HG02840 (cell line): ENCODE data around the gene DEAF1.
"Not testable (repeated sequence)": the region's sequence is repeated elsewhere in the genome, so short reads cannot be mapped to it uniquely, and the experiment has no call there.

Source experiments
- ATAC-seq: cut with Tn5 transposase; IDR thresholded peaks from one replicate; pipeline ENCODE4 v1.9.1; 2021; ENCODE audit warnings: mild to moderate bottlenecking, moderate library complexity, moderate number of reproducible peaks; ENCODE audit not compliant: unreplicated experiment, low FRiP score

The DEAF1 gene

DNA sequence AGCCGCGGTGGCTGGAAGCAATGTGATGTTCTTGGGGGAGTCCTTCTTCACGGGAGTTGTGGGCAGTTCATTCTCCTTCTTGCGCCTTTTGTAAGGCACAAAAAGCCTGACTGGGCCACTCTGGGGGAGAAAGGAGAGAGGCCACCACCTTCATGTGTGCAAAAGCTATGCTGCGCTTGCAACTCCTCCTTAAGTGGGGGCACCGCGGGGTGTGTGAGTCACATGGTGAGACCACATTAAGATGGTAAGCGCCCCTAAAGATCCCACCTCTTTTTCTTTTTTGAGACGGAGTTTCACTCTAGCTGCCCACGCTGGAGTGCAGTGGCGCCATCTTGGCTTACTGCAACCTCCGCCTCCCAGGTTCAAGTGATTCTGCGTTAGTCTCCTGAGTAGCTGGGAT, 14.1 kb downstream of the DEAF1 start:
- ATAC-seq, result no peak

- ATAC-seq, result no peak
These were observed 14.5 kb downstream of the DEAF1 start for GRCh38 chr11:680476-680875.

GRCh38 chr11:679271-680207, 15.5 kb downstream of the DEAF1 start:
- no peak for ATAC-seq

- no peak for ATAC-seq
These were observed 16.7 kb downstream of the DEAF1 start for GRCh38 chr11:678297-678696.

DNA sequence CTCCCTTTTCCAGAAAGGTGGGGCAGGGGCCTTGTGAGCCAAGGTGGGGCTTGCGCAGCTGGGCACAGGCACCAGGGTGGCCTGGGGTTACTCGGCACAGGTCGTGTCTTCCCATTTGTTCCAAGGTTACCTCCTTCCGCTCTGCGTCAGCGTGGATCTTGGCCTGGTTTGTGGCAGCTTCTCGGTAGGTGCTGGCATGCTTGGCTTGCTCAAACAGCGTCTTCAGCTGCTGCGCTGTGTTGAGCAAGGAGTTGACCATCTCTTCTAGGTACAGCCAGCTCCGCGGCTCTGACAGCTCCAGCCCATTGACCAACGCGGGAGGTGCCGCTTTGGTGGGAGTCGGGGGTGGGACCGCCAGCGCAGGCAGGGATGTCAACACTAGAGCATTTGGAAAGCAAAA, 20.6 kb downstream of the DEAF1 start:
- ATAC-seq, result no peak

DNA sequence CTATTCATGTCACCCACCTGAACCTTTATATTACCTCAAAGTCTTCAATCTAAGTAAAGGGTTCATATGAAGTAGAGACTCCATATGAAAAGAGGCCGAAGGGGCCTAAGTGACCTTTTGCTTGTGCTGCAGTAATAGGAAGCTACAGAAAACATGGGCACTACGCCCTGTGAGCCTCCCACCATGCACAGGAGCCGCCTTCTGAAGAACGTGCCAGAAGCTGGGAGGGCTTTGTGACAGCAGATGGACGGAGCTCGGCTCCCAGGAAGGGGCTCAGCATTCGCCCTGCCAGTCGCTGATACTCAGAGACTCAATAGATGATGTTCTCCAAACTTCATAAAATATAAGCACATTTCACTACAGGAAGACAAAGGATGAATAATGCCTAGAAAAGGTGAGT, 21.2 kb downstream of the DEAF1 start:
- no peak for ATAC-seq

- ATAC-seq, result no peak
These were observed 29.2 kb downstream of the DEAF1 start for GRCh38 chr11:665704-666281.

GRCh38 chr11:665062-665703, 29.8 kb downstream of the DEAF1 start:
- no peak for ATAC-seq

GRCh38 chr11:662689-663274, 32.2 kb downstream of the DEAF1 start:
- ATAC-seq, result no peak

- no peak for ATAC-seq
These were observed 34.2 kb downstream of the DEAF1 start for GRCh38 chr11:660681-661444.

DNA sequence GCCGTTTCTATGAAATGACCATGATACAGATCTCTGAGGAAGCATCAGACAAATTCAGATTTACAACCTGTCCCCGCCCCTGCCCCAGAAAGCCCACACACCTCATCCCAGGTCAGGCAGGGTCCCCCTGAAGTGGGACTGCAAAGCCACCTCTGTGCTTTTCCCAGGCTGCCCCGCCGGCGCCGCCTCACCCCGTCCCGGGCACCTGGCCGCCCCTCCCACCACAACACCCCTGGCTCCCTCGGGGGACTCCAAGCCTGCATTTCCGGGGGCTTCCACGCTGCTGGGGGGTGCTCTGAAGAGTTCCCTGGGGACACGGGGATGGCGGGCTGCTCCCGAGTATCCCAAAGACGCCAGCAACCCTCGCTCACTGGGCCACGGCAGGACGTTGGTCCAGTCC, 34.7 kb downstream of the DEAF1 start:
- no peak for ATAC-seq

DNA sequence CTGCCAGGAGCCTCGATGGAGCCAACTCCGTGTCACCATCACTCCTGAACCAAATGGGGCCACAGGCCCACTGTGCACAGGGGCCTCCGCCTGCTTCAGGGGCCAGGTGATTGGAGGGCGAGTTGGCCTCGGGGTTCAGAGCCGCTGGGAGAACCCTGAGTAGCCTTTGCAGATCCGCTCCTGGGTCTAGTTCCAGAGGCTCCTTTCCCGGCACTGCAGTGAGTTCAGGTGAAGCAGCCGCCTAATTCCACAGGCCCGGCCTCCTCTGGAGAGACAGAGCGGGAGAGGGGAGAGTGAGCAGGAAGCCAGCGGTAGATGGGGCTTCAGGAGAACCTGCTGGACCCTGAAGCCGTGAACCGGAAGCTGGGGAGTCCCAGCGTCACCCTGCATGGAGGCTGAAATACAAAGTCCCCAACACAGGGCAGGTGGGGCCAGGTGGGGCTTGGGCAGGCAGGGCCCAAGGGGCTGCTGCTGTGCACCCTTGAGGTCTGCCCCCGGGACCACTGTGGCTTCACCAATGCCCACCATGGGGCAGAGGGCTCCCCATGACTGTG, 35.4 kb downstream of the DEAF1 start:
- no peak for ATAC-seq

DNA sequence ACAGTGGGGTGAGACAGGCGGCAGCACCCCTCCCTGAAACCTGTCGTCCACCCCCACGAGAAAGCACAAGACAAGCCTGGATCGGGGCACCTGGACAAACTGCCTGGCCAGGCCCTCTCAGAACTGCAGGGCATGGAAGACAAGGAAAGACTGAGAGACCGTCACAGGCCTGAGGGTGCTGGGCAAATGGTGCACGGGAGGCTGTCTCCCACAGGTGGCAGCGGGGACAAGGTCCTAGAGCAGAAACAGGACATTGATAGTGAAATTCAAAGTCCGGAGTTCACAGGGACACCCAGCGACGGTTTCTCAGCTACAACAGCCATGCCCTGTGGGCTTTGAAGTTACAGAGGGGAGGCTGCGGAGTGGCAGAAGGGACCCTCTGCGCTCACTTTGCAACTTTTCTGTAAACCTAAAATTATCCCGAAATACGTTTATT, 37.3 kb downstream of the DEAF1 start:
- no peak for ATAC-seq

DNA sequence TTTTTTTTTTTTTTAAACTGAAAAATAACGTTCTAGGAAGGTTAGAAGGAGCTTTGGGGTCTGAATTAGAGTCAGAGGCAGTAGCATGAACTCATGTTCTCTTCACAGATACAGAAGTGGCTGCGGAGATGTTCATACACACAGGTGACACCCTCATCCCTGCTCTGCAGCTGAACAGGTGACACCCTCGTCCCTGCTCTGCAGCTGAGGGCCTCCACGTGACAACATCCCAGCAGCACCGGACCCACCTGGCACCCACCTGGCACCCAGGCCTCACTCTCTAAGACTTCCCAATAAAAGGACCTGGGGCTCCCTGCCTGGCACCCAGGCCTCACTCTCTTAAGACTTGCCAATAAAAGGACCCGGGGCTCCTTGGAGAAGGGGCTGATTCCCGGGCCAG, 38.2 kb downstream of the DEAF1 start:
- no peak for ATAC-seq

DNA sequence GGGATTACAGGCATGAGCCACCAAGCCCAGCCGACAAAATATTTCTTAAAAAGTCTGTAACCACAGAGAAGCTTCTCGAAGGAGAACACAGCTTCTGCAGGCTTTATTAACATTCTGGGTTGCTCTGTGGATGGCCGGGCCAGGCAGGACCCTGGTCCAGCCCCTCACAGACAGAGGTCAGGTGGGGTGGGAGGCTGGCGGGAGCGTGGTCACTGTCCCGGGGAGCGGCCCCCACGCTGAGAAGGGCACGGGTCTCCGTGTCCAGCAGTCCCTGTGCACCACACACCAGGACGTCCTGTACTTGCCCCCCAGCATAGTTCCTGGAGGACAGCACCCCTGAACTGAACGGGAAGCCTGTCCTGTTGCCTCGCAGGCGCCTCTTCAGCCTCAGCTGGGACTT, 38.6 kb downstream of the DEAF1 start:
- ATAC-seq, result no peak

- no peak for ATAC-seq
These were observed 39.8 kb downstream of the DEAF1 start for GRCh38 chr11:655036-655726.

- not testable (repeated sequence) for ATAC-seq
These were observed 40.6 kb downstream of the DEAF1 start for GRCh38 chr11:654444-654843.

GRCh38 chr11:653837-654236, 41.2 kb downstream of the DEAF1 start:
- no peak for ATAC-seq

- ATAC-seq, result not testable (repeated sequence)
These were observed 41.9 kb downstream of the DEAF1 start for GRCh38 chr11:653136-653535.
